OCI-LY3 (cell line): ENCODE results near the gene KRTAP13-4.

Experiments
- CTCF ChIP-seq: fragments of 200-600, 300-600 bp; sonication (generic); IDR thresholded peaks from 2 replicates; pipeline ENCODE4 v1.5.1; 2014; ENCODE audit warnings: antibody characterized with exemption, low read length, low read depth
- EZH2phosphoT487 ChIP-seq: fragments of 200-600 bp; shearing (Covaris generic); IDR thresholded peaks from 2 replicates; pipeline ENCODE4 v1.6.1; 2018; ENCODE audit warnings: antibody characterized with exemption, mixed run types, low read depth

- TF ChIP-seq CTCF: no peak
- no peak for TF ChIP-seq EZH2phosphoT487
Observed at GRCh38 chr21:30430170-30430655, at the start of gene KRTAP13-4.
